Thyroid gland (tissue), 4 donors: ENCODE results near the gene CLNS1A. TPM values are rescaled to one million over a fixed set of nuclear protein-coding genes. Genes with fewer than 3 reads are reported as not detected.

Source experiments
- DNase-seq, 2 donors: peaks; one replicate each; pipeline ENCODE4 v3.0.0-alpha.2; 2019
- H3K27ac ChIP-seq, 3 donors: fragments of 200-600 bp; sonication (generic); 1 replicate in 2 of 3; 2 replicates in 1 of 3; pipeline ENCODE4 v1.5.1; 2016 to 2019; ENCODE audit warnings: mild to moderate bottlenecking in 1 of 3, moderate library complexity in 1 of 3
- H3K27me3 ChIP-seq: fragments of 200-600 bp; sonication (generic); one replicate; pipeline ENCODE4 v1.5.1; 2019
- H3K36me3 ChIP-seq, 2 donors: fragments of 200-600 bp; sonication (generic); one replicate each; pipeline ENCODE4 v1.5.1; 2016 to 2019
- H3K4me1 ChIP-seq, 2 donors: fragments of 200-600 bp; sonication (generic); one replicate each; pipeline ENCODE4 v1.5.1; 2017 to 2019
- H3K4me3 ChIP-seq, 3 donors: fragments of 200-600 bp; sonication (generic); replicated peaks in 1 of 3; 1 replicate in 2 of 3; 2 replicates in 1 of 3; pipeline ENCODE4 v1.5.1; 2016; ENCODE audit warnings: mild to moderate bottlenecking in 1 of 3
- H3K9me3 ChIP-seq: fragments of 200-600 bp; sonication (generic); one replicate; pipeline ENCODE4 v1.5.1; 2017
- POLR2A ChIP-seq, 2 donors: fragments of 450-650 bp; IDR thresholded peaks; one replicate each; pipeline ENCODE4 v1.6.1; 2017; ENCODE audit warnings: antibody characterized with exemption in 2 of 2, mild to moderate bottlenecking in 2 of 2, moderate library complexity in 1 of 2
- WGBS, 2 donors: methylation state at CpG; one replicate each; pipeline ENCODE4 v1.1.5; 2017; 5-methylcytosine and 5-hydroxymethylcytosine counted together
- intact Hi-C: fragments of 100-400 bp; cut with DNase I; formaldehyde crosslinking; loops from one replicate; pipeline ENCODE4 v1.15.1; 2023
- total RNA-seq, 4 donors: library from RNA; depleted of rRNA; stranded (reverse); fragments of >200 nt; gene quantifications; one replicate each; pipeline ENCODE4 v1.2.3, GENCODE V29; 2016
- TF ChIP-seq, protein P1 (sequence below), 6 experiments: fragments of 200-600 bp in 3 of 6; fragments of 450-650 bp in 3 of 6; sonication (generic) in 3 of 6; IDR thresholded peaks; one replicate each; pipeline ENCODE4 v1.5.1; 2016 to 2019; ENCODE audit warnings: antibody characterized with exemption in 6 of 6, mild to moderate bottlenecking in 2 of 6, inconsistent platforms in 1 of 6, moderate library complexity in 1 of 6

The CLNS1A gene
- total RNA-seq, 4 donors from 2014 or later = 78.9 to 118 (median 90.7) TPM

GRCh38 chr11:77669848-77670511, 32.4 kb upstream of the CLNS1A start:
- no peaks in the 10 kb centered on the region for H3K4me1 ChIP-seq
- no peak overlapping the region for H3K27ac ChIP-seq
- no peak for DNase-seq
- intact Hi-C loops = no loop called here
- H3K4me3 ChIP-seq = no peak overlapping the region
- WGBS, 2 donors = 93 to 96% methylated on average over 2 of the region's 2 CpGs
- H3K9me3 ChIP-seq = no peaks in the 10 kb centered on the region
- peaks cover 52 to 59% of the 10 kb centered on the region in 2 donors for H3K36me3 ChIP-seq
- TF ChIP-seq, protein P1, sequence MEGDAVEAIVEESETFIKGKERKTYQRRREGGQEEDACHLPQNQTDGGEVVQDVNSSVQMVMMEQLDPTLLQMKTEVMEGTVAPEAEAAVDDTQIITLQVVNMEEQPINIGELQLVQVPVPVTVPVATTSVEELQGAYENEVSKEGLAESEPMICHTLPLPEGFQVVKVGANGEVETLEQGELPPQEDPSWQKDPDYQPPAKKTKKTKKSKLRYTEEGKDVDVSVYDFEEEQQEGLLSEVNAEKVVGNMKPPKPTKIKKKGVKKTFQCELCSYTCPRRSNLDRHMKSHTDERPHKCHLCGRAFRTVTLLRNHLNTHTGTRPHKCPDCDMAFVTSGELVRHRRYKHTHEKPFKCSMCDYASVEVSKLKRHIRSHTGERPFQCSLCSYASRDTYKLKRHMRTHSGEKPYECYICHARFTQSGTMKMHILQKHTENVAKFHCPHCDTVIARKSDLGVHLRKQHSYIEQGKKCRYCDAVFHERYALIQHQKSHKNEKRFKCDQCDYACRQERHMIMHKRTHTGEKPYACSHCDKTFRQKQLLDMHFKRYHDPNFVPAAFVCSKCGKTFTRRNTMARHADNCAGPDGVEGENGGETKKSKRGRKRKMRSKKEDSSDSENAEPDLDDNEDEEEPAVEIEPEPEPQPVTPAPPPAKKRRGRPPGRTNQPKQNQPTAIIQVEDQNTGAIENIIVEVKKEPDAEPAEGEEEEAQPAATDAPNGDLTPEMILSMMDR (IDR thresholded peaks at IDR 0.05) = no peak
- TF ChIP-seq POLR2A (IDR thresholded peaks at IDR 0.05) = no peak
- H3K27me3 ChIP-seq = no peaks in the 10 kb centered on the region

- 97% methylated on average over 3 of the region's 3 CpGs for WGBS, 2 donors
- Histone ChIP-seq H3K9me3 (no peaks in the 10 kb centered on the region), H3K27ac (no peak overlapping the region), H3K27me3 (no peaks in the 10 kb centered on the region), H3K36me3 (peaks cover 45 to 51% of the 10 kb centered on the region in 2 donors), H3K4me3 (no peak overlapping the region), H3K4me1 (no peaks in the 10 kb centered on the region)
- no peak for DNase-seq
- intact Hi-C loops = no loop called here
- no peak for TF ChIP-seq POLR2A (IDR thresholded peaks at IDR 0.05)
- TF ChIP-seq, protein P1 (IDR thresholded peaks at IDR 0.05) = no peak
Observed at GRCh38 chr11:77668760-77669159, 31.2 kb upstream of the CLNS1A start.

DNA sequence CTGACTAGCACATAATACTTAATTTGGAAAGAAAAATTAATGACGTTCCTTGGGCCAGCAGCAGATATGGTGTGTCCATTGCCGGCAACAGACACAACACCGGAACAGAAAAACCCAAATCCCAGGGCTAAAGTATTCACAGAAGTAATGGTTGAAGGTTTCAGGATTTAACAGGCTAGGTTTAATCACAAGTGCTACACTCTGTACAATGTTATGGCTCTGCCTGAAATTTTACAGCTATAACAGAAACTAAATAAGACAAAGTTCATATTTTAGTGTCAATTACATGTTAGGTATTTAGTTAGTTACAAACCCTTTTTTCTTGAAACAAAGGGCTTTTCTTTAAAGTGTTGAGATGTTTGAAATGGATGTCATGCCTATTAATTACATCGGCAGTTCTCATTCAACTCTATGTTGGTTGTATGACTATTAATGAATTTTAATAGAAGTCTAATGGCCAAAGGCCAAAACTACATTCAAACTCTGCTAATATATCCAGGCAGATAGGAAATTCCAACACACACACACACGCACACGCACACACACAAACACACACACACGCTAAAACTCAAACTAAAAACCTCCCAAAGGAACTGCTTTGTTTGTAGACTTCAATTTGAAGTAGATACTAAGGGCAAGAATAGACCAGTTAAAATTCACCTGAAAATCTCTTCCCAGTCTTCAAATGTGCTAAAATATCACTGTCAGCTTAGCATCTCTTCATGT, 27.8 kb upstream of the CLNS1A start:
- no peak for DNase-seq
- H3K36me3 ChIP-seq = peaks cover 26 to 28% of the 10 kb centered on the region in 2 donors
- intact Hi-C loops = no loop called here
- peaks cover 5 to 7% of the 10 kb centered on the region in 2 donors for H3K4me1 ChIP-seq
- no peaks in the 10 kb centered on the region for H3K27me3 ChIP-seq
- no peak overlapping the region for H3K27ac ChIP-seq
- H3K9me3 ChIP-seq = no peaks in the 10 kb centered on the region
- 86 to 91% methylated on average over 7 of the region's 7 CpGs for WGBS, 2 donors
- TF ChIP-seq, protein P1 (IDR thresholded peaks at IDR 0.05) = no peak
- no peak for TF ChIP-seq POLR2A (IDR thresholded peaks at IDR 0.05)
- H3K4me3 ChIP-seq = no peak overlapping the region

DNA sequence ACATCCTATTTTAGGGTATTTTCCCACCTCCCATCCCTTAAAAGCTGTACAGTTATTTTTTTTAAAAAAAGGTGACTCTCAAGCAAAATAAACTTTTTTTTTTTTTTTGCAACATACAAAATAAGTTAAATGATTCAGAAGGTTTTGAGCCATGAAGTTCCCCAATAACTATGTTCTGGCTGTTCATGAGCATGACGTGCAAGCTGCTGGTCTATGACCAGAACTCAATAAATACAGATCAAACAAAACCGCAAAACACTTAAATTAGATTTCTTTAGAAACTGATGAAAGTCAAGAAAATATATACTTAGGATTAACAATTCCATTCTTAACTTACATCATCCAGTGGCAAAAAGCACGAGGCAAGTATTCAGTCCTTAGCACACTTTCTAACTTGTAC, 24.1 kb upstream of the CLNS1A start:
- DNase-seq = no peak
- peaks cover 5 to 7% of the 10 kb centered on the region in 2 donors for H3K4me1 ChIP-seq
- H3K27ac ChIP-seq = no peak overlapping the region
- 88 to 90% methylated on average over 3 of the region's 3 CpGs for WGBS, 2 donors
- H3K36me3 ChIP-seq = peaks cover 0 to 2% of the 10 kb centered on the region in 2 donors
- intact Hi-C loops = no loop called here
- H3K9me3 ChIP-seq = no peaks in the 10 kb centered on the region
- H3K4me3 ChIP-seq = no peak overlapping the region
- no peaks in the 10 kb centered on the region for H3K27me3 ChIP-seq
- TF ChIP-seq, protein P1 (IDR thresholded peaks at IDR 0.05) = no peak
- no peak for TF ChIP-seq POLR2A (IDR thresholded peaks at IDR 0.05)

GRCh38 chr11:77660947-77661346, 23.4 kb upstream of the CLNS1A start:
- Histone ChIP-seq H3K4me3 (no peak overlapping the region), H3K27ac (peak overlapping the region in 2 of 3 donors; percentile 25 to 57), H3K36me3 (no peaks in the 10 kb centered on the region), H3K27me3 (no peaks in the 10 kb centered on the region), H3K4me1 (peaks cover 5 to 7% of the 10 kb centered on the region in 2 donors), H3K9me3 (no peaks in the 10 kb centered on the region)
- 30 to 47% methylated on average over 1 of the region's 1 CpG for WGBS, 2 donors
- TF ChIP-seq POLR2A (IDR thresholded peaks at IDR 0.05) = no peak
- TF ChIP-seq, protein P1 (IDR thresholded peaks at IDR 0.05) = no peak
- intact Hi-C loops = no loop called here
- peak in 1 of 2 donors; percentile 9 for DNase-seq
